Astrocyte of the cerebellum (primary cell): ENCODE results near the gene SLC35B1.

Source experiments
- DNase-seq: peaks from one replicate; pipeline ENCODE4 v3.0.0-alpha.2; 2011; ENCODE audit warnings: low read depth
- H3K4me3 ChIP-seq: 2 replicates; pipeline ENCODE4 v1.5.1; 2011; ENCODE audit warnings: mild to moderate bottlenecking, low read depth, low read length, moderate library complexity
- CTCF ChIP-seq: IDR thresholded peaks from 2 replicates; pipeline ENCODE4 v1.5.1; 2012; ENCODE audit warnings: low read length, low read depth, moderate library complexity, mild to moderate bottlenecking; ENCODE audit errors: missing control alignments
- in situ Hi-C: cut with HindIII; loops from 2 replicates; pipeline ENCODE4 v1.10.0; 2017; ENCODE audit warnings: low sequenced_read_pairs

Gene SLC35B1

GRCh38 chr17:49752508-49752907, 44.7 kb upstream of the SLC35B1 start:
- in situ Hi-C loops: no loop called here
- H3K4me3 ChIP-seq: no peak overlapping the region
- no peak for DNase-seq
- no peak for TF ChIP-seq CTCF

GRCh38 chr17:49749730-49750129, 42.0 kb upstream of the SLC35B1 start:
- TF ChIP-seq CTCF: no peak
- no peak for DNase-seq
- in situ Hi-C loops: no loop called here
- no peak overlapping the region for H3K4me3 ChIP-seq

- DNase-seq: no peak
- H3K4me3 ChIP-seq: no peak overlapping the region
- TF ChIP-seq CTCF: no peak
- in situ Hi-C loops: no loop called here
These were observed 41.0 kb upstream of the SLC35B1 start for GRCh38 chr17:49748791-49749190.

- DNase-seq: no peak
- in situ Hi-C loops: no loop called here
- no peak overlapping the region for H3K4me3 ChIP-seq
- TF ChIP-seq CTCF: no peak
These were observed 40.5 kb upstream of the SLC35B1 start for GRCh38 chr17:49748223-49748622.

GRCh38 chr17:49747632-49748031, 39.9 kb upstream of the SLC35B1 start:
- no peak for TF ChIP-seq CTCF
- DNase-seq: no peak
- in situ Hi-C loops: no loop called here
- no peak overlapping the region for H3K4me3 ChIP-seq

GRCh38 chr17:49746791-49747490, 39.2 kb upstream of the SLC35B1 start:
- DNase-seq: no peak
- in situ Hi-C loops: no loop called here
- no peak for TF ChIP-seq CTCF
- no peak overlapping the region for H3K4me3 ChIP-seq
